Inferior parietal cortex (tissue), 1 donor: Measurements from ENCODE around the gene SLC2A13.
"Not testable (repeated sequence)": the region's sequence is repeated elsewhere in the genome, so short reads cannot be mapped to it uniquely, and the experiment has no call there.

Experiments
- DNase-seq: peaks from one replicate; pipeline ENCODE4 v3.0.0-alpha.2; 2016; ENCODE audit errors: extremely low spot score

Gene SLC2A13

DNA sequence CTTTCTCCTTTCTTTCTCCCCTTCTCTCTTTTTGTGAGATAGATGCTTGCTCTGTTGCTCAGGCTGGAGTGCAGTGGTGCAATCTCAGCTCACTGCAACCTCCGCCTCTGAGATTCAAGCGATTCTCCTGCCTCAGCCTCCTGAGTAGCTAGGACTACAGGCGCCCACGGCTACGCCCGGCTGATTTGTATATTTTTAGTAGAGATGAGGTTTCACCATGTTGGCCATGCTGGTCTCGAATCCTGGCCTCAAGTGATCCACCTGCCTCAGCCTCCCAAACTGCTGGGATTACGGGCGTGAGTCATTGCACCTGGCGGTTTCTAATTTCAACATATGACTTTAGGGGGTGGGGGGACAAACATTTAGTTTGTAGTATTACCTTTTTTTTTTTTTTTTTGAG lies 293.4 kb downstream of the SLC2A13 start:
- not testable (repeated sequence) for DNase-seq

GRCh38 chr12:39807043-39807442 lies 298.8 kb downstream of the SLC2A13 start:
- no peak for DNase-seq

- DNase-seq, result no peak
Observed at GRCh38 chr12:39805651-39806050, 300.2 kb downstream of the SLC2A13 start.

DNA sequence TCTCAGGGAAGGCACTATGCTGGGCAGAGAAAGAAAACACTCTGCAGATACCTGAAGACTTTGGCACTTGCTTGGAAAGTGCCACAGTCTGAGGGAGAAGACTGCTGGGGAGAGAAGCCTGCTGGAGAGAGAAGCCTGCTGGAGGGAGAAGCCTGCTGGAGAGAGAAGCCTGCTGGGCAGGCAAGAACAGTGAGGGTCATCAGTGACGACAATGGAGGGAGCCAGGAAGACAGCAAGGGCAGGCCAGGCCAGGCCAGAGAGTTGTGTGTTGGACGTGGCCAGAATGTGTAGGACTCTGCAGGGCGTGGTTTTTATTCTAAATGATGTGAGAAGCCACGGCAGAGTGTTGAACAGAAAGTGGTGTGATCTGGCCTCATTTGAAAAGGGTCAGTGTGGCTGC lies 301.0 kb downstream of the SLC2A13 start:
- no peak for DNase-seq

- no peak for DNase-seq
Observed at GRCh38 chr12:39804479-39804878, 301.4 kb downstream of the SLC2A13 start.

DNA sequence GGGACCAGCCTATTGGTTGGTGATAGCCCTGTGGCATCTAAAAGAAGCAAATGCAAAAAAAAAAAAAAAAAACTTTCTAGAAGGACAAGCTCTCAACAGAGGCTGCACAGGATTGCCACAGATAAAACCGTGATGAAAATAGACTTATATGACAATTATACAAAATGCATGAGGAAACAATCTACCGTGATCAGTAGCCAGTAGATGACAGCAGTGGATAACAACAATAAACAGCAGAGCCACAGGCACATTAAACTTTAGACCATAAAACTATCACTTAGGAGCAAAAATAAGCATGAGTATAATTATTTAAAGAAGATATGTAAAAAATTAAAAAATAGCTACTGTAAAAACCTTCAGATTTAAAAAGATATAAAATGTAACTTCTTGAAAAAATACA lies 302.7 kb downstream of the SLC2A13 start:
- DNase-seq, result no peak

- DNase-seq, result no peak
Observed at GRCh38 chr12:39798977-39799376, 306.9 kb downstream of the SLC2A13 start.

- no peak for DNase-seq
Observed at GRCh38 chr12:39798429-39798828, 307.5 kb downstream of the SLC2A13 start.

DNA sequence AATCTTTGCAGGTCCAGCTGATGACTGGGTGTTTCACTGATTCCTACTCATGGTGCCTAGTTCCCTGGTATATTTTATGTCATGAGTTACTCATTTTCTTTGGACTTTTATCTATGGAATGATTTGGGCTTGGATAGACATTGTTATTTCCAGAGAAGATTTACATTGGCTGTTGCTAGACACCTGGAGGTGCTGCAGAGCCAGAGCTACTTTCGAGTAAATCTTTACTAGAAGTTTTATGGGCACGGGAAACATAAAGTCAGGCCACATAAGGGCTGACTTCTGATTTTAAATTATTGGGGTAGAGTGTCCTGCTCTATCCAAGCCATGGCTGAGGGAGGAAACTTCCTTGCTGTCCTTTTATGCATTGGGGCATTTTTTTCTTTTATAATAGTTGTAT lies 310.4 kb downstream of the SLC2A13 start:
- no peak for DNase-seq

DNA sequence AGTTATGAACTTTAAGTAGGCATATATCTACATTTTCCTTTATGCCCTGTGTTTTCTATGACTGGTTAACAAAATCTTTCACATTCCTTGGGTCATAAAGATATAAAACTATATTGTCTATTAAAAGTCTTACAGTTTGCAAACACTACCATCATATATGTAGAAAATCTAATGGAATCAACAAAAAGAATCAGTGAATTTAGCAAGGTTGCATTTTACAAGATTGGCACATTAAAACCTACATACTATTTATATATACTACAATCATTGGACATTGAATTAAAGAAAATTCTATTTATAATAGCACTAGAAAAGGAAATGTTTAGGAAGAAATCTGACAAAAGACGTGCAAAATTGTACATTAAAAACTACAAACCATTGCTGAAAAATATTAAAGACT lies 312.9 kb downstream of the SLC2A13 start:
- no peak for DNase-seq

DNA sequence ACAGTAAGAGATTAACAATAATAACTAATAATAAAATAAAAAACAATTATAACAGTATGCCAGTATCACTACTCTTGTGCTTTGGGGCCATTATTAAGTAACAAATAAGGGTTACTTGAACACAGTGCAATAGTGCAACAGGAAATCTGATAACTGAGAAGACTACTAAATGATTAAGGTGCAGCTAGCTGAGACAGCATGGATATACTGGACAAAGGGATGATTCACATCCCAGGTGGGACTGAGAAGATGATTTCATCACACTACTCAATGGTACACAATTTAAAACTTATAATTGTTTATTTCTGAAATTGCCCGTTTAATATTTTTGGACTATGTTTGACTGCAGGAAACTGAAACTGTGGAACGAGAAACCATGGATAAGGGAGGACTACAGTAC lies 317.6 kb downstream of the SLC2A13 start:
- DNase-seq, result no peak

GRCh38 chr12:39785814-39786213 lies 320.1 kb downstream of the SLC2A13 start:
- not testable (repeated sequence) for DNase-seq

GRCh38 chr12:39782026-39782545 lies 323.8 kb downstream of the SLC2A13 start:
- DNase-seq, result no peak

DNA sequence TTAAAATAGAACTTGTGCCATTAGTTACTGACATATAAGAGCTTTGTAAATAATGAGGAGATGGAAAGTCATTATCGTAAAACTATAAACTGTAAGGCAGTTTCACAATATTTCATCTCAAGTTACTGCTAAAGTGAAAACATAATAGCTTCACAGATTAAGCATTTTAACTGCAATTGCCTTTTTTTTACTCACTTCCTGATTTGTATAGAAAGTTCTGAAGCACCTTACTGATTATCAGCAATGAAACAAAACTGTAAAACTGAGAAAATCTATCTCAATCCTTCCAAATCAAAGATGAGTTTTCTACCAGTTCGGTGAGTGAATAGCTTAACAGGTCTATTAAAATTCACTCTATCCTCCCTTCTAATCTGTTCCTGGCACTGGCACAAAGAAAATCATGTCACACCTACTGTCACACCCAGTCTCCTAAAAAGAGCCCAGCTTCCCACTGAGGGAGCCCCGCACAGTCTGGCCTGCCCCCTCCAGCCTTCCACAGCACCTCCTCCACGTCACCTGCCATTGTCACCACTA lies 324.9 kb downstream of the SLC2A13 start:
- DNase-seq, result no peak

GRCh38 chr12:39780411-39780912 lies 325.4 kb downstream of the SLC2A13 start:
- no peak for DNase-seq

DNA sequence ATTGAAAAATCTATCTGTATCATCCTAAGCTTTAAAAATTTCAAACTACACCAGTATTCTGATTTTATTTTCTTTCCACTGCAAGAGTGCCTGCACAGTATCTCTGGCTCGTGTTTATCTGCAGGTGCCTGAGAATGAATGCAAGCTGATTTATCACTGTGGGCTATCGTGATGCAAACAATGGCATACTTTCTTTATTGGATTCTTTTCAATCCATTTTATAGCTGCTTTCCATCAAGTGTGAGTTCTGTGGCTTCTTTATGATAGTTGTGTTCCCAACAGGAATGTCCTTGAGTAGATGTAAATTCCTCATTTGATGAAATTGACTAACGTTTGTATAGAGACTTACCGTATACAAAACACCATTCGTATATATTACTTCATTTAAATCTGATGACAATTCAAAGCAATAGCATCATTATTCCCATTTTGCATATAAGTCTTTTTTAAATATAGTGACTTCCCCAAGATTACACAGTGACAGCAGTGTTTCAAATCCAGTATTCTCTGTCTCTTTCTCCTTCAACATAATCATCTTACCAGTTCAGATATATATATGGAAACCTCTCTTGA lies 326.0 kb downstream of the SLC2A13 start:
- no peak for DNase-seq

DNA sequence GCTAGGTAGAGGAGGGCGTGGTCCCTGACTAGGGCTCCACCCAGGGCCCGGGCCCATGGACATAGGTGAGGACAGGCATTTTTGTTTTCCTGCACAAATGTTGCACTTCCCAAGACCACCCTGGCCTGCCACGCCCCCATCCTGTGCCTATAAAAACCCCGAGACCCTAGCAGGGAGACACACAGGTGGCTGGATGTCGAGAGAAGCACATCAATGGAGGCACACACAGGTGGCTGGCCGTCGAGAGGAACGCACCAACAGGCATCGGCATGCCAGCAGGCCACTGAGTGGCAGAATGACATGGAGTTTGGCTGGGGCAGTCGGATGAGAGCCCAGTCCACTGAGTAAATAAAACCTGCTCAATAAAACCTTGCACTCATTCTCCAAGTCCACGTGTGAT lies 328.4 kb downstream of the SLC2A13 start:
- DNase-seq, result no peak

DNA sequence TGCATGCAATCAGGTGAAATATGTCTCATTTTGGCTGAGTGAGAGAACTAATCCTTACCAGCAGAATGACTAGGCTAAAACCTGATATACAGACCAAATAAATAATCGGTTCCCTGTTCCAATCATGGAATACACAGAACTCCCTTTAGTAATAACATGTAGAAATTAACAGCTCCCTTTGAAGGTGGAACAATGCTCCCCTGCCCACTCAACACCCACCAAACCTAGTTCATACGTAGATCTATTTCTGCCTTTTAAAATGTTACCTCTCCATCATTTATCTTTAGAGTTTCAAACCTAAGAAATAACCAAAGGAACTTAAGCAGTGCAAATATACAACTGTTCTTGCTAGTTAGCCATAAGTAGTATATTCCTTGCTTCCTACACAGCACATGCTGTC lies 332.6 kb downstream of the SLC2A13 start:
- no peak for DNase-seq

DNA sequence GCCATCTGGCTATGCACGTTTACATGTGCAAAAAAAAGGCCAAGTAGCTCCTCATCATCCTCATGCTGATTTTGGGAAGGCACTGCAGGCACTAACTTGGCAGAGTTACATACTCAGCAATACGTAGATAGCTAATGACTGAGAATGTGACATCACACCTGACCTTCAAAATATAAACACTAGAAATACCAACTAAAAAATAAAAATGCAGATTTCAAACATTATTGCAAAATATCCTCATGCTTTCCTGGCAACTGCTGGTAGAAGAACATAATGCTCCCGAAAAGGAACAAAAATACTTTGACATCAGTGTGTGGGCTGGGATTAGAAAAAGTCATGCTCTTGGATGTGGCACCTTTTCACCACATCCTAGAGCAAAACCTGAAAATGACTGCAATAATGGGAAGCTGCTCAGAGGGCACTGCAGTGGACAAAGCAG lies 333.0 kb downstream of the SLC2A13 start:
- DNase-seq, result no peak

DNA sequence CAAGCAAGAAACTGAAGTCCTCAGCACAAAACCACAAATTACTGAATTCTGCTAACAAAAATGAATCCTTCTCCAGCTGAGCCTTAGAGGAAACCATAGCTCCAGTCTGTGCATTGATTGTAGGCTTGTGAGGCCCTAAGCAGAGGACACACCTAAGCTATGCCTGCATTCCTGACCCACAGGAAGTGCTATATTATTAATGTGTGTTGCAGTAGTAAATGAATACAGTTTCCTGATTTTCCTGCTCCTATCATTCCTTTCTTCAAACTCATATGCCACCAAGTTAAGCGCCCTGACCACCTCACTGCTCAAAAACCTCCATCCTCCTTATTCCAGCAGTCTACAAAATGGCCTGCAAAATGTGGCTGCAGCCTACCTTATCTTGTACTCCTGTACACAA lies 334.4 kb downstream of the SLC2A13 start:
- no peak for DNase-seq

DNA sequence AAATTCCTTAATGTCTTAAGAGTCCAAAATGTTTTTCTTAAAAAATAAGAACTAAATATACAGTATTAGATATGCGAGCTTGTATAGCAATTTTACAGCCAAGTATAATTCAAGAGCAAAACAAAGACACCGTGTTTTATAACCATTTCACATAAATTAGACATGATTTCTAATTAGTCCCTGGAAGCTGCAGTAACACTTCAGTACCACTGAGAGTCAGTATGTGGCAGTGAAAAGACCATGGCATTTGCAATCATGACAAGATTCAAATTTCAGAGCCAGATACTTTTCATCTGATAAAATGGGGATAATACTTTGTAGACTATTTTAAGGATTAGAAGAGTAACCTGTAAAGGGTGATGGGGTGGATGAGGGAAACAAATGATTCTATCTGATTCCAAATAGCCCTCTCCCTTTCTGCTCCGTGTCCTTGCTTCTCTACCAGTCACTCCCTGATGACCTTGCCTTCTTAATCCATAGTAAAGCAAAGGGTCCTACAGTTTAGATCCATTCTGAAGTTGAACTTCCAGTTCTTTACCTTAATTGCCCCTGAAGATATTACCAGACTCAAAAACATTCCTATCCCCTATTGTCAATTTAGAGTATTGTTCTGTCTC lies 340.8 kb downstream of the SLC2A13 start:
- DNase-seq, result peak; percentile 46

GRCh38 chr12:39763890-39764169 lies 342.1 kb downstream of the SLC2A13 start:
- DNase-seq, result no peak

GRCh38 chr12:39763071-39763889 lies 342.6 kb downstream of the SLC2A13 start:
- DNase-seq, result no peak
